Measurements from ENCODE around the gene S100A9. TPM values are rescaled to one million over a fixed set of nuclear protein-coding genes. Genes with fewer than 3 reads are reported as not detected.

The S100A9 gene
- polyA plus RNA-seq, 5 donors = 17.9 to 33.5 (median 28.3) TPM

GRCh38 chr1:153389401-153389800, 31.7 kb downstream of the S100A9 start:
- no peak for DNase-seq

GRCh38 chr1:153389973-153390879, 32.6 kb downstream of the S100A9 start:
- DNase-seq = no peak

- peak in 1 of 2 donors; percentile 1 for DNase-seq
Measured at GRCh38 chr1:153390938-153391710, 33.5 kb downstream of the S100A9 start, which contains the start of gene S100A8. Gene S100A8 (minus strand): TSS chr1:153391073. CDS start chr1:153390535, 538 bp downstream.

- DNase-seq = no peak
Measured at GRCh38 chr1:153392258-153392657, 34.6 kb downstream of the S100A9 start.

GRCh38 chr1:153392822-153393221, 35.2 kb downstream of the S100A9 start:
- no peak for DNase-seq

- DNase-seq = no peak
Measured at GRCh38 chr1:153393926-153394325, 36.3 kb downstream of the S100A9 start.

- DNase-seq = no peak
Measured at GRCh38 chr1:153394391-153394790, 36.7 kb downstream of the S100A9 start.

- DNase-seq = no peak
Measured at GRCh38 chr1:153395136-153395685, 37.6 kb downstream of the S100A9 start.

- no peak for DNase-seq
Measured at GRCh38 chr1:153395776-153396175, 38.1 kb downstream of the S100A9 start.

GRCh38 chr1:153396461-153396860, 38.8 kb downstream of the S100A9 start:
- no peak for DNase-seq

- DNase-seq = no peak
Measured at GRCh38 chr1:153397051-153397923, 39.6 kb downstream of the S100A9 start.

GRCh38 chr1:153397924-153398651, 40.4 kb downstream of the S100A9 start:
- DNase-seq = no peak

- no peak for DNase-seq
Measured at GRCh38 chr1:153399401-153400055, 41.9 kb downstream of the S100A9 start.

- no peak for DNase-seq
Measured at GRCh38 chr1:153400244-153400643, 42.6 kb downstream of the S100A9 start.

- DNase-seq = no peak
Measured at GRCh38 chr1:153401461-153401860, 43.8 kb downstream of the S100A9 start.

GRCh38 chr1:153402226-153402625, 44.6 kb downstream of the S100A9 start:
- DNase-seq = no peak

- no peak for DNase-seq
Measured at GRCh38 chr1:153403421-153404085, 45.9 kb downstream of the S100A9 start.

GRCh38 chr1:153404086-153404635, 46.5 kb downstream of the S100A9 start:
- DNase-seq = no peak

- DNase-seq = no peak
Measured at GRCh38 chr1:153404768-153405167, 47.1 kb downstream of the S100A9 start.
